Hematopoietic multipotent progenitor cell treated with erythropoietin and hydrocortisone succinate and interleukin-3 and kit ligand, for 15 days (in vitro differentiated cells): ENCODE measurements around the gene KRTAP5-10.
"Not testable (repeated sequence)": the region's sequence is repeated elsewhere in the genome, so short reads cannot be mapped to it uniquely, and the experiment has no call there.

Source experiments
- DNase-seq: peaks from one replicate; pipeline ENCODE4 v3.0.0-alpha.2; 2015; ENCODE audit warnings: low spot score

Gene KRTAP5-10, protein sequence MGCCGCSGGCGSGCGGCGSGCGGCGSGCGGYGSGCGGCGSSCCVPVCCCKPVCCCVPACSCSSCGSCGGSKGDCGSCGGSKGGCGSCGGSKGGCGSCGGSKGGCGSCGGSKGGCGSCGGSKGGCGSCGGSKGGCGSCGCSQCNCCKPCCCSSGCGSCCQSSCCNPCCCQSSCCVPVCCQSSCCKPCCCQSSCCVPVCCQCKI

DNA sequence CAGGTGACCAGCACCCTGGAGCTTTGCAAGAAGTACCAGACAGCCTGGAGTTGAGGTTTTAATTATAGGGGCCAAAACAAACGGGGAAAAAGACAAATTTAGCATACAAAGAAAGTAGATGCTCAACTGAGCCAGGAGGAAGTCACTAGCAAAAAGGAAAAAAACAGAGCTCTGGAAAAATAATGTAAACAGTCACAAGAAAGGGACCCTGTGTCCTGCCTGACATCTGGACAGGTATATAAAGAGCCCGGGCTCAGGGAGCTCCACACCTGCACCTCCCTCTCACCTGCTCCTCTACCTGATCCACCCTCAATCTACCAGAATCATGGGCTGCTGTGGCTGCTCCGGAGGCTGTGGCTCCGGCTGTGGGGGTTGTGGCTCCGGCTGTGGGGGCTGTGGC, at the start of gene KRTAP5-10:
Gene KRTAP5-10 (plus strand): TSS at position 301 of the 400 bp plus-strand sequence. CDS start 25 bp downstream, at position 326.
- DNase-seq = no peak

DNA sequence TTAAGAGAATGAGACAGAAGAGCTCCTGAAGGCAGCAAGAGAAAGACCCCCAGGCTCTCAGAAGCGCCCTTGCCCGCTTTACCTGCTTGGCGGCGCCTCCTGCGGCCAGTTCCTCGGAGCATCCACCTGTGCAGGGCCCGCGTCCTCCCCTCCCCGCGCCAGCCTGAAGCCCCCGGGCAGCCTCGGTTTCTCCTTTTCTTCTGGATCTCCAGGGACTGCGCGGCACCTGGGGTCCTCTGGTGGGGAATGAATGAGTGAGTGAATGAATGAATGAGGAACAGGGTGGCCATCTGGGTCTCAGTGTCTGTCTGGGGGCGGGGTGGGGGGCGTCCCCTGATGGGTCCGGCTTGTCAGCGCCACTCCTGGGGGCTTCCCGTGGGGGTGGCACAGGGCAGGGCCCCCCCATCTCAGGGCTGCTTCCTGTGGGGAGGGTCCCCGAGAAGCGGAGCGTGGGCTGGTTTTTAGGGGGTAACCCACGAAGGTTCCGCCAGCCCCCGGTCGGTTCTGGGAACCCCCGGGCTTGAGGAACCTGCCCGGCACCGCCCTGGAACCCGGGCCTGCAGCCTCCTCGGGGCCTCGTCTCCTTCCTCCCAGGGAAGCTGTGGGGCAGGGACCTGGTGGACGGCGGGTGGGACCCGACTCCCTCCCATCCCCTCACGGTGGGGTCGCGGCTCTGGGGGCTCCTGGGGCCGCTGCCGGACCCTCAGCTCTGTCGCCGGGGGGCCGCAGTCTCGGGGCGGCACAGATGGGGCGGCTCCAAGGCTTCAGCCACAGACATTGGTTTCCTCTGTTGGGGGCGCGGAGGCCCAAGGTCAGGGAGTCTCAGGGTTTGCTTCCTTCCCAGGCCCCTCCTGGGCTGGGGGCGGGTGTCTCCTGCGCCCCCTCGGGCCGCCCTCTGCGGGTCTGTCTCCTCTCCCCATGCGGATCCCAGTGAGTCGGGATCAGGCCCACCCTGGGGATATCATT, 46.6 kb upstream of the KRTAP5-10 start:
- DNase-seq = no peak

DNA sequence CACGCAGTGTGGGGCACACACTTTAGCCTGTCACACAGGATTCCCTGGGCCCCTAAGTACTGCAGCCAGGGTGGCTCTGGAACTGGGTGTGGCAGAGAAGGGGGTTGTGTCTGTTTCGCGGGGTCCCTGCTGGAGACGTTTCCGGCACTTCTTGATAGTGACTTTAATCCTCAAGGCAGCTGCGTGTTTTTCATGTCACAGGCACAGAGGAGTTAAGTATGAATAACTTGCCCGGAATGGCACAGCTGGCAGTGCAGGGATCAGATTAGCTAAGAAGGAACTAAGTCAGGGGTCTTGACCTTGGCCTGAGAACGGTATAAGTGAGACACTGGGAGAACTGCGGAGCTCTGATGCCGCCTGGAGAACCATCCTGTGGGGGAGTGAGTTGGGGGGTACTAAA, 45.8 kb upstream of the KRTAP5-10 start:
- no peak for DNase-seq

DNA sequence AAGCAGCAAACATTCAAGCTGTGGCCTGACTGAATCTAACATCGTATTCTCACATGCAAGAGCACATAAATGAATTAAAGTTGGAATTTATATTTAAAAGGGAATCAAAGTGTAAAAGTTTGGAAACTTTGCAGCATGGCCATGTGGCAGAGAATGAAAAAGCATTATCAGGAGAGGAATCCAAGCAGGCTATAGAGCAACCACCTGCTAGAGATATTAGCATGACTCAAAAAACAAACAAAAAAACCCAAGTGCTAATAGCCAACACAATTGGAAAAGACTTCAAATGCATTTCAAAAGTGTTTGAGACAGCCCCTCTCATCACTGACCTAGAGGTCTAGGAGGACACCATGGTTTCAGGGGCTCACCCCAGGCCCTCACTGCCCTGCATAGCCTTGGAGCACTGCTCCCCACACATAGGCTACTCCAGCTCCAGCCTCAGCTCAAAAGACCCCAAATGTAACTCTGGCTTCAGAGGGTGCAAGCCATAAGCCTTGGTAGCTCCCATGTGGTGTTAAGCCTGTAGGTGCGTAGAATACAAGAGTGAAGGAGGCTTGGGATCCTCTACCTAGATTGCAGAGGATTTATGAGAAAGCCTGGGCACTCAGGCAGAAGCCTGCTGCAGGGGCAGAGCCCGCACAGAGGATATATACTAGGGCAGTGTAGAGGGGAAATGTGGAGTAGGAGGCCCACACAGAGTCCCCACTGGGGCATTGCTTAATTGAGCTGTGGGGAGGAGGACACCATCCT, 40.0 kb upstream of the KRTAP5-10 start:
- DNase-seq = no peak

DNA sequence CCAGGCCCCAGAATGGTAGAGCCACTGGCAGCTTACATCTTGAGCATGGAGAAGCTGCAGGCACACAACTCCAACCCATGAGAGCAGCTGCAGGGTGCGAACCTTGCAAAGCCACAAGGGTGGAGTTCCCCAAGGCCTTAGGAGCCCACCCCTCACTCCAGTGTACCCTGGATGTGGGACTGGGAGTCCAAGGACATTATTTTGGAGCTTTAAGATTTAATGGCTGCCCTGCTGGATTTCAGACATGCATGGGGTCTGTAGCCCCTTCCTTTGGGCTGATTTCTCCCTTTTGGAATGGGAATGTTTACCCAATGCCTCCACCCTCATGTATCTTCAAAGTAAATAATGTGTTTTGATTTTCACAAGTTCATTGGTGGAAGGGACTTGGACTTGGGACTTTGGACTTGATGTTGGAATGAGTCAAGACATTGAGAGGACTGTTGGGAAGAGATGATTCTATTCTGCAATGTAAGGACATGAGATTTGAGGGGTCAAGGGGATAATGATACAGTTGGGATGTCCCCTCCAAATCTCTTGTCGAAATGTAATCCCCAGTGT, 39.3 kb upstream of the KRTAP5-10 start:
- DNase-seq = no peak

DNA sequence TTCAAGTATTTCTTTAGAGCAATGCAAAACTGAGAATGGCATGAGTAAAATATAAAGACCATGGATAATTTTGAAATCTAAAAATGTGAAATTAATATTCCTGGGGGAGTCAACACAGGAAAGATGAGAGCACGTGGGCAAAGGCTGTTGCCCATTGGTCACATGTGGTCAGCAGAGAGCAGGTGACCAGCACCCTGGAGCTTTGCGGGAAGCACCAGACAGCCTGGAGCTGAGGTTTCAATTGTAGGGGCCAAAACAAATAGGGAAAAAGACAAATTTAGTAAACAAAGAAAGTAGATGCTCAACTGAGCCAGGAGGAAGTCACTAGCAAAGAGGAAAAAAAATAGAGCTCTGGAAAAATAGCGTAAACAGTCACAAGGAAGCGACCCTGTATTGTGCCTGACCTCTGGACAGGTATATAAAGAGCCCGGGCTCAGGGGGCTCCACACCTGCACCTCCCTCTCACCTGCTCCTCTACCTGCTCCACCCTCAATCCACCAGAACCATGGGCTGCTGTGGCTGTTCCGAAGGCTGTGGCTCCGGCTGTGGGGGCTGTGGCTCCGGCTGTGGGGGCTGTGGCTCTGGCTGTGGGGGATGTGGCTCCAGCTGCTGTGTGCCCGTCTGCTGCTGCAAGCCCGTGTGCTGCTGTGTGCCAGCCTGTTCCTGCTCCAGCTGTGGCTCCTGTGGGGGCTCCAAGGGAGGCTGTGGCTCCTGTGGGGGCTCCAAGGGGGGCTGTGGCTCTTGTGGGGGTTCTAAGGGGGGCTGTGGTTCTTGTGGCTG, 38.4 kb upstream of the KRTAP5-10 start, which contains the start of gene KRTAP5-7:
Gene KRTAP5-7 (plus strand): TSS at position 472 of the 780 bp plus-strand sequence. CDS start 34 bp downstream, at position 506.
- DNase-seq = not testable (repeated sequence)

DNA sequence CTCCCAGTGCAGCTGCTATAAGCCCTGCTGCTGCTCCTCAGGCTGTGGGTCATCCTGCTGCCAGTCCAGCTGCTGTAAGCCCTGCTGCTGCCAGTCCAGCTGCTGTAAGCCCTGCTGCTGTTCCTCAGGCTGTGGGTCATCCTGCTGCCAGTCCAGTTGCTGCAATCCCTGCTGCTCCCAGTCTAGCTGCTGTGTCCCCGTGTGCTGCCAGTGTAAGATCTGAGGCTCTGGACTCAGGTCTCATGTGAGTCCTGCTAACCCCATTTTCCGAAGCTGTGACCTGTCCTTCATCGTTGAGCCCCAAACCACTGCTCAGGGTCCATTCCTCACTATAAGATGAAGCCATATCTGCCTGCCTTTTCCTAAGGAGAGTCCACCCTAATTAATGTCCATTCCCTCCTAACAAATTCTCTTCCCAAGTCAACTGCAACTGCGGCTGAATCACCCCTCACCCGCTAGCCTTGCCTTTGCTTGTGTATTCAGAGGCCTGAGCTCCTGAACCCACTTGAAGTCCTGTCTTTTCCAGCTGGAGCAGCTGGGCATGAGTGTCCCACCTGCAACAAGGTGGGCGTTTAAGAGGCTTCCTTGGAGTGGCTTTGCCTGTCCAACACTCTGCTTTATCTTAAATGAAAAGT, 37.7 kb upstream of the KRTAP5-10 start:
- DNase-seq = no peak

DNA sequence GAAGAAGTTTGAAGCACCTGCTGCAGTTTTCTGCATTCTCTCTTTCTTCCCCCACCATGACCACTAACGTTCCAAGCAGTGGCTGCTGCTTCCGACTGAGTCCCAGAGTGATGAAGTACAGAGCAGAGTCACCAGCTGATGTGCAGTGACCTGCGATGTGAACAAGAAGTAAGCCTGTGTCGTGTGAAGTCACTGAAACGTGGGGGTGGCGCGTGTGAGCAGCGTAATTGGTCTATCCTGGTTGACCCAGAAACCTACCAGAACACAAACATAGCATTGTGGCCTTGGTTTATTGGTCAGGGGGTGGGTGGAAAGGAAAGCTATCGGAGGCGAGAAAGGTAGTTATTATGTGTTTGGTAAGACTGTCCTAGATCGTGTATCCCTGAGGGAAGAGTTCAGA, 34.8 kb upstream of the KRTAP5-10 start:
- no peak for DNase-seq

DNA sequence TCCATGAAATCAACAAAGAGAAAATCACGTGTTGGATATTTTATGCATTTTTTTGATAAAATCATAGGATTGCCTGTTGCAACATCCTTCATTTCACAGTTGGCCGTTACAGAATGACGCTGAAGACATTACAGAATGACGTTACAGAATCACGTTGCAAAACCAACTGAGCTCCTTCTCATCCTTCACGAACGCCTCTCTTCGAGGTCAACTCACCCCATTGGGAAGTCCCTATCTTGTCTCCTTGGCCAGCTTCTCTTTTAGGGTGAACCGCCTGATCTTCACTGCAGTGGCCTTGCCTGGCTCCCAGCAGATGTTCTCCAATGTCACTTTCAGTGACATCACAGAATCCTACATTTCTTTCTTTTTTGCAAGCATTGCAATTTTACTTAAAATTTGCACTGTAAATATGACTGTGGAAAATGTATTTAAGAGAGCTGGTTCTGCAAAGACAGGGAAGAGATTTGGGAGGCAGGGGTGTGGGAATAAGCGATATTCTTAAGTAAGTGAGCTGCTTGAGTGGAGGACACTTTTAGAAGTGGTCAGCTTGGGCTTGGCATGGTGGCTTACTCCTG, 33.2 kb upstream of the KRTAP5-10 start:
- no peak for DNase-seq

DNA sequence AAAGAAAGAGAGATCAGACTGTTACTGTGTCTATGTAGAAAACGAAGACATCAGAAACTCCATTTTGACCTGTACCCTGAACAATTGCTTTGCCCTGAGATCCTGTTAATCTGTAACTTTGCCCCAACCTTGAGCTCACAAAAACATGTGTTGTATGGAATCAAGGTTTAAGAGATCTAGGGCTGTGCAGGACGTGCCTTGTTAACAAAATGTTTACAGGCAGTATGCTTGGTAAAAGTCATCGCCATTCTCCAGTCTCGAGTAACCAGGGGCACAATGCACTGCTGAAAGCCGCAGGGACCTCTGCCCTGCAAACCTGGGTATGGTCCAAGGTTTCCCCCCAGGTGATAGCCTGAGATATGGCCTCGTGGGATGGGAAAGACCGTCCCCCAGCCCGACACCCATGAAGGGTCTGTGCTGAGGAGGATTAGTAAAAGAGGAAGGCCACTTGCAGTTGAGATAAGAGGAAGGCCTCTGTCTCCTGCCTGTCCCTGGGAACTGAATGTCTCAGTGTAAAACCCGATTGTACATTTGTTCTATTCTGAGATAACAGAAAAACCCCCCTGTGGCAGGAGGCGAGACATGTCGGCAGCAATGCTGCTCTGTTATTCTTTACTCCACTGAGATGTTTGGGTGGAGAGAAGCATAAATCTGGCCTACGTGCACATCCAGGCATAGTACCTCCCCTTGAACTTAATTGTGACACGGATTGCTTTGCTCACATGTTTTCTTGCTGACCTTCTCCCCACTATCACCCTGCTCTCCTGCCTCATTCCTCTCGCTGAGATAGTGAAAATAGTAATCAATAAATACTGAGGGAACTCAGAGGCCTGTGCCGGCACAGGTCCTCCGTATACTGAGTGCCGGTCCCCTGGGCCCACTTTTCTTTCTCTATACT, 30.4 kb upstream of the KRTAP5-10 start:
- DNase-seq = not testable (repeated sequence)

DNA sequence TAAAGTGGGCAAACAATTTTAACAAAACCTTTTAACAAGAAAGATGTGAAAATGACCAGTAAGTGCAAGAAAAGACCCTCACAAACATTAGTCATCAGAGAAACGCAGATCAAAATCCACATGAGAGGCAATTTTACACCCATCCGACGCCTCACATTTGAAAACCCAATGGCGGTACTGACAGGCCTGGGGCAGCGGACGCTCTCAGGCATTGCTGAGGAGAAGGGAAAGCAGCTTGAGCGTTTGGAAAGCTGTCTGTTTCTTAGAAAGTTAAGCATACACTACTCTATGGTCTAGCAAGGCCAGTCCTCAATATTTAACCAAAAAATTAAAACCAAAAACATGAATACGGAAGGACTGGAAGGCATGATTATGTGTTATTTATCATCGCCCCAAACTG, 29.5 kb upstream of the KRTAP5-10 start:
- DNase-seq = no peak

DNA sequence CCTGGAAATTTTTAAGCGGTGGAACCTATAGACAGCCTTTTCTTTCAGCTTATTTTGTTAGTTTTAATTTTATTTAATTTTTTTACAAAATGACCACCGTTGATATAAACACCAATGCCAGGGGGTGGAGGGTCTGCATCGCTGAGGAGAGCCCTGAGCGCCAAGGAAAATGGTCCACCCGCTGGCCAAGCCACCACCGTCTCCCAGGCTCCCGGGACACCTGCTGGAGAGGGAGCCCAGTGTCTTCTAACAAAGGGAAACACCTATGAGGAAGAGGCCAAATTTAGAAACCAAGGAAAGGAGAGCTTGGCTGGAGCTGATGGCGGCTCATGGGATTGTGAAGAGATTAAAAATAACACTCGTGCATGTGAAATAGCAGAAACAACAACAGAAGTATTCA, 27.8 kb upstream of the KRTAP5-10 start:
- DNase-seq = no peak

DNA sequence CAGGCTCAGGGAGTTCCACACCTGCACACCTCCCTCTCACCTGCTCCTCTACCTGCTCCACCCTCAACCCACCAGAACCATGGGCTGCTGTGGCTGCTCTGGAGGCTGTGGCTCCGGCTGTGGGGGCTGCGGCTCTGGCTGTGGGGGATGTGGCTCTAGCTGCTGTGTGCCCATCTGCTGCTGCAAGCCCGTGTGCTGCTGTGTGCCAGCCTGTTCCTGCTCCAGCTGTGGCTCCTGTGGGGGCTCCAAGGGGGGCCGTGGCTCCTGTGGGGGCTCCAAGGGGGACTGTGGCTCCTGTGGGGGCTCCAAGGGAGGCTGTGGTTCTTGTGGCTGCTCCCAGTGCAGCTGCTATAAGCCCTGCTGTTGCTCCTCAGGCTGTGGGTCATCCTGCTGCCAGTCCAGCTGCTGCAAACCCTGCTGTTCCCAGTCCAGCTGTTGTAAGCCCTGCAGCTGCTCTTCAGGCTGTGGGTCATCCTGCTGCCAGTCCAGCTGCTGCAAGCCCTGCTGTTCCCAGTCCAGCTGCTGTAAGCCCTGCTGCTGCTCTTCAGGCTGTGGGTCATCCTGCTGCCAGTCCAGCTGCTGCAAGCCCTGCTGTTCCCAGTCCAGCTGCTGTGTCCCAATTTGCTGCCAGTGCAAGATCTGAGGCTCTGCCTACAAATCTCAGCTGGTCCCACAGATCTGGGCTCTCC, 27.2 kb upstream of the KRTAP5-10 start, which contains the start of gene KRTAP5-8:
Gene KRTAP5-8 (plus strand): TSS at position 49 of the 689 bp plus-strand sequence. CDS start 31 bp downstream, at position 80.
- not testable (repeated sequence) for DNase-seq

DNA sequence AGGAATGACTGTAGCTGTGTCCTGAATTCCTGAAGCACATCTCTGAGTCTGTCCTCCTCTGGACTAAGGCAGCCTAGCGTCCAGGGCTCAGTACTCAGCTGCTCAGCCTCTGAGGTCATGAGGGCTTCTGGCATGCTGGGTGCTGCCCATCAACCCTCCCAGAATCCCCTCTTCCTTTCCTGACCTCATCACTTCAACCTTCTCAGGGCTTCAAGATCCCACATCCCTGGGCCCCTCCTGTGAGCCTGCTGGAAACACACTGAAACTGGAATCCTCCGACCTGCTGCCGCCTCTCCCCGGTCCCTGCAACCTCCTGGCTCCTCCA, 26.7 kb upstream of the KRTAP5-10 start:
- no peak for DNase-seq

DNA sequence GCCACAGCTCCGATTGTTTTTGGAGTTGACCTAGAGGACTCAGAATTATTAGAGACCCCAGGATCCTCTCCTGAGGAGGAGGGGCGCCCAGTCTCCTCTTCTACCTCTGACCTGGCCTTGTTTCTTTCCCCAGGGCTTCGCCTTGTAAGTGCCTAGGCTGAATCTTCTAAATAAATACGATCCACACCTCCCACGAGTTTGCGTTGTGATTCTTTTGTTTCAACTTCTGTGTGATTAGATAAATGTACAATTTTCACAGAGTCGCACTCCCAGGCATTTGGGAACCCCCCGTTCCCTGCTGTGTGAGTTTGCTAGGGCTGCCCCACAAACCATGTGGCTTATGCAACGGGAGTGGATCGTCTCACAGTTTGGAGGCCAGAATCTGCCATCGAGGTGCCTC, 26.3 kb upstream of the KRTAP5-10 start:
- no peak for DNase-seq

DNA sequence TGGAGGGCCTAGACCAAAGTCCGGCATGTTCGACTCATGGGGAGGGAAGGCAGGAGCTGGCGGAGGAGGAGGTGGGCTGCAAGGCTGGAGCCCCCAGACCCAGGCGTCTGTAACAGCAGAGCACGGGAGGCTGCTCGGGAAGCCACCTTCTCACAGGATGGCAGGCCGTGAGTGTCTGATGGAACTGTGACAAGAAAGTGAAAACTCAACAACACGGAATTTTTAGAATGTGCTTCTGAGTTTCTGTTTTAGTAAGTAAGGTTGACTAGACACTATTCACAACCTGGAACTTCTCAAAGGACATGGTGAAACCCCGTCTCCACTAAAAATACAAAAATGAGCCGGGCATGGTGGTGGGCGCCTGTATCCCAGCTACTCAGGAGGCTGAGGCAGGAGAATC, 25.4 kb upstream of the KRTAP5-10 start:
- not testable (repeated sequence) for DNase-seq

DNA sequence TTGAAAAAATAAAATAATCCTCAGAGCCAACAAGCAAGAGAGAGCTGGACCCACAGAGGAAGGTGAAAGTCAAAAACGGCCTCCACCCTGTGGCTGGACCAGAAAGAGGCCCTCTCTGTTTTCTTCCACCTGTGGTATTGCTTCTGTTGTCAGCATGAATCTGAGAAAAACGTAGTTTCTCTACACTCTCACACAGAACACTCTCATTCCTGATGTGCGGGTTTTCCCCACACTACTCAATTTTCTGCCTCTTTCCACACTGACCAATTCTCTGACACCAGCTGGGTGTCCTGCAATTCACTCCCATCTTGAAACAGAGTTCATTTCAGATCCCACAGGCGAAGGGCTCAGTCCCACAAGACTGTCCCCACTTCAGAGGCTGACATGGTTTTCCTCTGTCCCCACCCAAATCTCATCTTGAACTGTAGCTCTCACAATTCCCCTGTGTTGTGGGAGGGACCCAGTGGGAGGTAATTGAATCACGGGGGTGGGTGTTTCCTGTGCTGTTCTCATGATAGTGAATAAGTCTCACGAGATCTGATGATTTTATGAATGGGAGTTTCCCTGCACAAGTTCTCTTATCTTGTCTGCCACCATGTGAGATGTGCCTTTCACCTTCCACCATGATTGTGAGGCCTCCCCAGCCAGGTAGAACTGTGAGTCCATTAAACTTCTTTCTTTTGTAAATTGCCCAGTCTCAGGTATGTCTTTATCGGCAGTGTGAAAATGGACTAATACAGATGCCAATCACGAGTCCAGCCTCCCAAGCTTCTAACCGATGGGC, 24.6 kb upstream of the KRTAP5-10 start:
- DNase-seq = not testable (repeated sequence)

DNA sequence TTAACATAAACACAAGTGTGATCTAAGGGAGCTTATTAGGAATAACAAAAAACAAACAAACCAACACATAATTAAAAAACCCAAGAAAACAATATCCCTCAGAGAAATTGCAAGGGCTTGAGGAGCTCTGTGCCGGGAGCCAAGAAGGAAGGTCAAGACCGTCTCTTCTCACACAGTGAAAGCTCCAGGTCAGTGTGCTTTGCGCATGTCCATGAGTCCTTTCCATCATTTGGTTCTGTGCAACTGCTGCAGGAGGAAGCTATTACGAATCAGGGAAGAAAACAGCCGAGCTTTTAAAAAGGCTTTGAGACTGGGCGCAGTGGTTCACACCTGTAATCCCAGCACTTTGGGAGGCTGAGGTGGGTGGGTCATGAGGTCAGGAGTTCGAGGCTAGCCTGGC, 23.0 kb upstream of the KRTAP5-10 start:
- no peak for DNase-seq
